NCI-H748 (cell line): Measurements from ENCODE around the gene RNF151.

Source experiments
- DNase-seq: peaks from one replicate; lab custom pipeline; 2025; ENCODE audit not compliant: unreplicated experiment; lab: John Stamatoyannopoulos, UW

The RNF151 gene

GRCh38 chr16:1976216-1976520 lies 9.5 kb downstream of the RNF151 start:
- DNase-seq: no peak

GRCh38 chr16:1976951-1977874 lies 10.6 kb downstream of the RNF151 start:
- DNase-seq: no peak

GRCh38 chr16:1977875-1978268 lies 11.2 kb downstream of the RNF151 start:
- no peak for DNase-seq

- no peak for DNase-seq
Observed at GRCh38 chr16:1978476-1979120, 11.9 kb downstream of the RNF151 start.

GRCh38 chr16:1979271-1980029 lies 12.8 kb downstream of the RNF151 start:
- peak; percentile 87 for DNase-seq

GRCh38 chr16:1980030-1980769 lies 13.5 kb downstream of the RNF151 start:
- peak; percentile 47 for DNase-seq

- DNase-seq: no peak
Observed at GRCh38 chr16:1980770-1981087, 14.1 kb downstream of the RNF151 start.

GRCh38 chr16:1981398-1981836 lies 14.8 kb downstream of the RNF151 start, which contains the start of gene NOXO1:
TSS of gene NOXO1 (minus strand) at chr16:1981469. CDS start at chr16:1981179, 290 bp downstream.
- DNase-seq: no peak

- DNase-seq: no peak
Observed at GRCh38 chr16:1982013-1982433, 15.4 kb downstream of the RNF151 start.

GRCh38 chr16:1982991-1983543 lies 16.4 kb downstream of the RNF151 start:
- DNase-seq: no peak

- DNase-seq: peak; percentile 95
Observed at GRCh38 chr16:1983544-1984346, 17.1 kb downstream of the RNF151 start, which contains the start of gene GFER. TSS of gene GFER (plus strand) at chr16:1984193. CDS start at chr16:1984219, 26 bp downstream.

GRCh38 chr16:1984347-1985225 lies 17.9 kb downstream of the RNF151 start:
- peak; percentile 56 for DNase-seq

- DNase-seq: no peak
Observed at GRCh38 chr16:1985466-1986150, 19.0 kb downstream of the RNF151 start.

GRCh38 chr16:1987198-1987597 lies 20.5 kb downstream of the RNF151 start:
- no peak for DNase-seq

GRCh38 chr16:1989209-1990100 lies 22.8 kb downstream of the RNF151 start, which contains the start of gene SYNGR3:
TSS of gene SYNGR3 (plus strand) at chr16:1989970. CDS start at chr16:1990103, 133 bp downstream.
- peak; percentile 65 for DNase-seq

- DNase-seq: no peak
Observed at GRCh38 chr16:1990101-1990350, 23.4 kb downstream of the RNF151 start.
